ENCODE data around the gene NCCRP1. TPM values are rescaled to one million over a fixed set of nuclear protein-coding genes. Genes with fewer than 3 reads are reported as not detected.

Gene NCCRP1
- polyA plus RNA-seq, 1 of the 3 experiments (the other 2 are of a cell fraction) = not detected

DNA sequence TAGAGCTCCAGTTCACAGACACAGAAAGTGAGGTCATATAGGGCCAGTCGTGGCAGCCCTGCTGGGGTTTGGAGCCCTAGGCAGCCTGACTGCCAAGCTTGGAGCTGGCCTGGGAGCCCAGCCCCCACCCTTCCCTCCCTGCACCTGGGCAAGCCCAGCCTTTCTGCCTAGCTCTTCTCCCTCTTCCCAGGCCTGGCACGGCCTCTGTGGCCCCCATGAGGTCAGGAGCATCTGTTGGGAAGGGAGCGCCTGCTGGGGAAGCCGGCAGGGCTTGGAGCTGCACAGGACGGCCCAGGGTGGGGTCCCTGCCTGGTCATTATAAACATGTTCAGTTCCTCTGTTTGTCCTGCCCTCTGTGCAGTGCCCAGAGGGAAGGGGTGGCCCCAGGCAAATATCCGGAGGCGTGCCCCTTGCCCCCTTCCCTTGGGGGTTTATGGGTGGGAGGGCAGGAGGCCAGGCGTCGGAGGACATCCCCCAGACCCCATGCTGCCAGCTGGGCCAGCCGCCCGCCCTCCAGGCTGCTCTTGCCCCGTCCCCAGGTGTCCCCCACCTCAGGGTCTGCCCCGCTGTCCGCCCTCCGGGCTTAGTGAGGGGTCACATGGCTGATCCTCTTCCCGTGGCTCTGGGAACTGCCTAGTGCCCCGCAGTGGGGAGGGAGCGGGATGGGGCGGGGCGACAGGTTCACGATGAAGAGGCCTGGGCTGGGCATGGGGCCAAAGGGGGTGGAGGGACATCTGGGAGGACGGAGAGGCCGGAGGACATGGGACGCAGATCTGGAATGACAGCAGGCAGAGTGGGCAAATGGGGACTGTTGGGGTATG lies 30.0 kb upstream of the NCCRP1 start:
- Histone ChIP-seq H3K9me3 (no peaks in the 10 kb centered on the region), H3K4me3 (ENCODE audit: low read depth in 2 of 2, low read length in 1 of 2) (no peak overlapping the region), H3K4me1 (ENCODE audit: control insufficient read depth in 1 of 2, insufficient read depth in 2 of 2, low read depth in 1 of 2, low read length in 1 of 2) (peaks cover 0 to 37% of the 10 kb centered on the region in 2 experiments; a peak in 1 of 4 replicates), H3K27me3 (ENCODE audit: insufficient read depth) (no peaks in the 10 kb centered on the region), H3K4me2 (no peak overlapping the region), H4K20me1 (ENCODE audit: insufficient read depth) (peaks cover 25% of the 10 kb centered on the region; the same call in 1 of the 2 replicates), H3F3A (replicated peaks; ENCODE audit: insufficient read depth) (no peaks in the 10 kb centered on the region), H3K9me2 (no peaks in the 10 kb centered on the region), H3K36me3 (replicated peaks in 1 of 2; ENCODE audit: control insufficient read depth in 1 of 2, insufficient read depth in 2 of 2, low read length in 1 of 2) (peaks cover 0 to 10% of the 10 kb centered on the region in 2 experiments), H3K79me2 (ENCODE audit: insufficient read depth) (peaks cover 24% of the 10 kb centered on the region), H2AFZ (ENCODE audit: low read depth) (no peak overlapping the region), H3K27ac (ENCODE audit: low read depth in 2 of 2, low read length in 1 of 2) (peak overlapping the region in 1 of 2 experiments; percentile 69; a peak in 2 of 4 replicates), H3K9ac (no peak overlapping the region)
- peak; percentile 92 for DNase-seq
- TF ChIP-seq YY1 (IDR thresholded peaks at IDR 0.05; ENCODE audit: low read depth) = no peak
- no peak for TF ChIP-seq FOXM1 (IDR thresholded peaks at IDR 0.05; ENCODE audit: low read depth)
- TF ChIP-seq MXI1 (IDR thresholded peaks at IDR 0.05; ENCODE audit: low read depth, low read length) = peak; percentile 74
- TF ChIP-seq CHD2 (IDR thresholded peaks at IDR 0.05; ENCODE audit: low read length, partially characterized antibody) = peak; percentile 28
- no peak for TF ChIP-seq FOXJ3 (CRISPR knock-in tag; IDR thresholded peaks at IDR 0.05)
- TF ChIP-seq RAD21 (IDR thresholded peaks at IDR 0.05; ENCODE audit: low read length) = peak; percentile 28; the same call in 1 of the 2 replicates
- POLR2A ChIA-PET = no interaction called here
- 82% methylated on average over 21 of the region's 24 CpGs for WGBS (ENCODE audit: low lambda C conversion rate)
- CTCF ChIA-PET = interaction anchor here (0.7 to 2.7 kb wide), 5 partner anchors 8 to 45 kb away, joined by 3 to 13 read pairs (median 6); no protein-coding TSS in a partner anchor

- POLR2A ChIA-PET = interaction anchor here (0.6 kb wide), 1 partner anchor 199 kb away, joined by 4 read pairs; no protein-coding TSS in a partner anchor
- H3K9ac ChIP-seq = no peak overlapping the region
- no peaks in the 10 kb centered on the region for H3K27me3 ChIP-seq (ENCODE audit: insufficient read depth)
- TF ChIP-seq FOSL2 (IDR thresholded peaks at IDR 0.05; ENCODE audit: borderline replicate concordance, low read depth) (no peak), ELF1 (IDR thresholded peaks at IDR 0.05) (no peak), TCF12 (IDR thresholded peaks at IDR 0.05) (no peak), IRF3 (IDR thresholded peaks at IDR 0.05; ENCODE audit: low read depth, low read length) (no peak), RAD21 (IDR thresholded peaks at IDR 0.05; ENCODE audit: low read length) (no peak), NRF1 (IDR thresholded peaks at IDR 0.05; ENCODE audit: low read depth, low read length) (no peak), TEAD4 (IDR thresholded peaks at IDR 0.05; ENCODE audit: borderline replicate concordance, insufficient read depth) (no peak)
- peaks cover 21% of the 10 kb centered on the region for H3K79me2 ChIP-seq (ENCODE audit: insufficient read depth)
- peaks cover 0 to 15% of the 10 kb centered on the region in 2 experiments for H3K36me3 ChIP-seq (replicated peaks in 1 of 2; ENCODE audit: control insufficient read depth in 1 of 2, insufficient read depth in 2 of 2, low read length in 1 of 2)
- H3K4me2 ChIP-seq = no peak overlapping the region
- H3K4me1 ChIP-seq (ENCODE audit: control insufficient read depth in 1 of 2, insufficient read depth in 2 of 2, low read depth in 1 of 2, low read length in 1 of 2) = peaks cover 0 to 46% of the 10 kb centered on the region in 2 experiments; a peak in 1 of 4 replicates
- peaks cover 24% of the 10 kb centered on the region; the same call in 1 of the 2 replicates for H4K20me1 ChIP-seq (ENCODE audit: insufficient read depth)
- H2AFZ ChIP-seq (ENCODE audit: low read depth) = no peak overlapping the region
- no peak for DNase-seq
- no peaks in the 10 kb centered on the region for H3K9me3 ChIP-seq
- H3K4me3 ChIP-seq (ENCODE audit: low read depth in 2 of 2, low read length in 1 of 2) = no peak overlapping the region
- H3K9me2 ChIP-seq = no peaks in the 10 kb centered on the region
- H3F3A ChIP-seq (replicated peaks; ENCODE audit: insufficient read depth) = no peaks in the 10 kb centered on the region
- peak overlapping the region in 1 of 2 experiments; percentile 53; a peak in 2 of 4 replicates for H3K27ac ChIP-seq (ENCODE audit: low read depth in 2 of 2, low read length in 1 of 2)
- CTCF ChIA-PET = interaction anchor here (1.7 to 2.7 kb wide), 3 partner anchors 10 to 45 kb away, joined by 6 to 13 read pairs (median 10); no protein-coding TSS in a partner anchor
- WGBS (ENCODE audit: low lambda C conversion rate) = 88% methylated on average over 17 of the region's 25 CpGs
Measured at GRCh38 chr19:39167461-39168257, 29.1 kb upstream of the NCCRP1 start.
